ENCODE measurements around the gene USP32.

GRCh38 chr17:60371416-60371815 lies 20.5 kb downstream of the USP32 start:
- no peak for TF ChIP-seq JUND (IDR thresholded peaks at IDR 0.05)
- no peak for TF ChIP-seq CTCF (IDR thresholded peaks at IDR 0.05; ENCODE audit: low read depth, low read length, missing input control)
- no peak for TF ChIP-seq REST (IDR thresholded peaks at IDR 0.05)
